ENCODE data around the gene RPL32. TPM values are rescaled to one million over a fixed set of nuclear protein-coding genes. Genes with fewer than 3 reads are reported as not detected.

RPL32 gene
- total and polyA plus RNA-seq, 9 of the 15 experiments (the other 6 are each of a cell fraction or from before 2014, with no cell fraction given), result 2,738 to 6,200 (median 4,286) TPM

DNA sequence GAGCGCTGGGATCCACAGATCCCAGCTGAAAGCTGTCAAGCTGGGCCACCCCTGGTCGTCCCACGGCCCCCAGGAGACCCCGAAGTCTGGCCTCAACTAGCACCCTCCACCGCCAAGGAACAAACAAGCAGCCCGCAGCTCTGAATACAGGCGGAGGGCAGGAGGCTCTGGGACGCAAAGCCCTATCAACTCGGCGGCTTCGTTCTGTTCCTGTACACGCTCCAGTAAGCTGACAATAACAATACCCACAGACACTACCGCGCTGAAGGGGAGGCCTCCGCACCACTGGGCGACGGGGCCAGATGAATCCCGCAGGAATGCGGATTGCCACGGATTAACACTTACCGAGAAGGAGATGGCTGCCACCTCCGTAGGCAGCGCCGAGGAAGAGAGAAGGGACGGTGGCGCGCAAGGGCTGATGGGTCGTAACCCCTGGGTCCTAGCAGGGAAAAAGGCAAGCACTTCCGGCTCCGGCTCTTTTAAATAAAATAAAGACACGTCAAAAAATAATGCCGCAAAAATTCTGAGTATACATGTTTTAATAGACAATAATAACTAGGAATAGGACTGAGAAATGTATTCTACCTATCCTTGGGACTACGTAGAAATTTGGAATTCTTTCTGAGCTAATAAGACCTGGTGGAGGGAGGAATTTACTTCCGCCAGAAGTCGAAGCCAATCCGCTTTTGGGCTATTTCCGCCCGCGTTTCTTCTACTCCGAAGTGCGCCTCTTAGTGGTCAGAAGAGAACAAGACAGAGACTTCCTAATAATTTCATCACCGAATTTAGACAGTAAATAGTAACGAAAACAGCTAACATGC lies at the start of gene RPL32 (continued):
- TF ChIP-seq, protein P1, sequence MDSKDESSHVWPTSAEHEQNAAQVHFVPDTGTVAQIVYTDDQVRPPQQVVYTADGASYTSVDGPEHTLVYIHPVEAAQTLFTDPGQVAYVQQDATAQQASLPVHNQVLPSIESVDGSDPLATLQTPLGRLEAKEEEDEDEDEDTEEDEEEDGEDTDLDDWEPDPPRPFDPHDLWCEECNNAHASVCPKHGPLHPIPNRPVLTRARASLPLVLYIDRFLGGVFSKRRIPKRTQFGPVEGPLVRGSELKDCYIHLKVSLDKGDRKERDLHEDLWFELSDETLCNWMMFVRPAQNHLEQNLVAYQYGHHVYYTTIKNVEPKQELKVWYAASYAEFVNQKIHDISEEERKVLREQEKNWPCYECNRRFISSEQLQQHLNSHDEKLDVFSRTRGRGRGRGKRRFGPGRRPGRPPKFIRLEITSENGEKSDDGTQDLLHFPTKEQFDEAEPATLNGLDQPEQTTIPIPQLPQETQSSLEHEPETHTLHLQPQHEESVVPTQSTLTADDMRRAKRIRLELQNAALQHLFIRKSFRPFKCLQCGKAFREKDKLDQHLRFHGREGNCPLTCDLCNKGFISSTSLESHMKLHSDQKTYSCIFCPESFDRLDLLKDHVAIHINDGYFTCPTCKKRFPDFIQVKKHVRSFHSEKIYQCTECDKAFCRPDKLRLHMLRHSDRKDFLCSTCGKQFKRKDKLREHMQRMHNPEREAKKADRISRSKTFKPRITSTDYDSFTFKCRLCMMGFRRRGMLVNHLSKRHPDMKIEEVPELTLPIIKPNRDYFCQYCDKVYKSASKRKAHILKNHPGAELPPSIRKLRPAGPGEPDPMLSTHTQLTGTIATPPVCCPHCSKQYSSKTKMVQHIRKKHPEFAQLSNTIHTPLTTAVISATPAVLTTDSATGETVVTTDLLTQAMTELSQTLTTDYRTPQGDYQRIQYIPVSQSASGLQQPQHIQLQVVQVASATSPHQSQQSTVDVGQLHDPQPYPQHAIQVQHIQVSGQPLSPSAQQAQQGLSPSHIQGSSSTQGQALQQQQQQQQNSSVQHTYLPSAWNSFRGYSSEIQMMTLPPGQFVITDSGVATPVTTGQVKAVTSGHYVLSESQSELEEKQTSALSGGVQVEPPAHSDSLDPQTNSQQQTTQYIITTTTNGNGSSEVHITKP (IDR thresholded peaks at IDR 0.05; ENCODE audit: partially characterized antibody), result no peak
- no peak for TF ChIP-seq MAFK (IDR thresholded peaks at IDR 0.05; ENCODE audit: low read length)
- no peak for TF ChIP-seq EHMT2 (IDR thresholded peaks at IDR 0.05)
- TF ChIP-seq ZBTB7A (IDR thresholded peaks at IDR 0.05; ENCODE audit: borderline replicate concordance, control insufficient read depth, low read depth, low read length), result no peak
- no peak for TF ChIP-seq NR0B1 (IDR thresholded peaks at IDR 0.05; ENCODE audit: partially characterized antibody)
- TF ChIP-seq CBX1 (IDR thresholded peaks at IDR 0.05; ENCODE audit: low read depth), result peak; percentile 82; the same call in 1 of the 2 replicates
- TF ChIP-seq, protein P2, sequence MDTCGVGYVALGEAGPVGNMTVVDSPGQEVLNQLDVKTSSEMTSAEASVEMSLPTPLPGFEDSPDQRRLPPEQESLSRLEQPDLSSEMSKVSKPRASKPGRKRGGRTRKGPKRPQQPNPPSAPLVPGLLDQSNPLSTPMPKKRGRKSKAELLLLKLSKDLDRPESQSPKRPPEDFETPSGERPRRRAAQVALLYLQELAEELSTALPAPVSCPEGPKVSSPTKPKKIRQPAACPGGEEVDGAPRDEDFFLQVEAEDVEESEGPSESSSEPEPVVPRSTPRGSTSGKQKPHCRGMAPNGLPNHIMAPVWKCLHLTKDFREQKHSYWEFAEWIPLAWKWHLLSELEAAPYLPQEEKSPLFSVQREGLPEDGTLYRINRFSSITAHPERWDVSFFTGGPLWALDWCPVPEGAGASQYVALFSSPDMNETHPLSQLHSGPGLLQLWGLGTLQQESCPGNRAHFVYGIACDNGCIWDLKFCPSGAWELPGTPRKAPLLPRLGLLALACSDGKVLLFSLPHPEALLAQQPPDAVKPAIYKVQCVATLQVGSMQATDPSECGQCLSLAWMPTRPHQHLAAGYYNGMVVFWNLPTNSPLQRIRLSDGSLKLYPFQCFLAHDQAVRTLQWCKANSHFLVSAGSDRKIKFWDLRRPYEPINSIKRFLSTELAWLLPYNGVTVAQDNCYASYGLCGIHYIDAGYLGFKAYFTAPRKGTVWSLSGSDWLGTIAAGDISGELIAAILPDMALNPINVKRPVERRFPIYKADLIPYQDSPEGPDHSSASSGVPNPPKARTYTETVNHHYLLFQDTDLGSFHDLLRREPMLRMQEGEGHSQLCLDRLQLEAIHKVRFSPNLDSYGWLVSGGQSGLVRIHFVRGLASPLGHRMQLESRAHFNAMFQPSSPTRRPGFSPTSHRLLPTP (IDR thresholded peaks at IDR 0.05; ENCODE audit: borderline replicate concordance, extremely low read depth, insufficient read length), result no peak
- TF ChIP-seq, protein P3, sequence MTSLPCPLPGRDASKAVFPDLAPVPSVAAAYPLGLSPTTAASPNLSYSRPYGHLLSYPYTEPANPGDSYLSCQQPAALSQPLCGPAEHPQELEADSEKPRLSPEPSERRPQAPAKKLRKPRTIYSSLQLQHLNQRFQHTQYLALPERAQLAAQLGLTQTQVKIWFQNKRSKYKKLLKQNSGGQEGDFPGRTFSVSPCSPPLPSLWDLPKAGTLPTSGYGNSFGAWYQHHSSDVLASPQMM (CRISPR knock-in tag; IDR thresholded peaks at IDR 0.05), result no peak
- peak; percentile 99 for TF ChIP-seq NR2C1 (IDR thresholded peaks at IDR 0.05)
- peak; percentile 100 for TF ChIP-seq NR2C1 (tag; IDR thresholded peaks at IDR 0.05)
- peak; percentile 100 for TF ChIP-seq BRD9 (IDR thresholded peaks at IDR 0.05; ENCODE audit: low read depth, partially characterized antibody)
- 0 out of 2 replicates have a peak, but pooled peaks have one; percentile 10 for TF ChIP-seq ARID3A (IDR thresholded peaks at IDR 0.05; ENCODE audit: borderline replicate concordance, low read depth, low read length)
- TF ChIP-seq SIN3A (IDR thresholded peaks at IDR 0.05; ENCODE audit: borderline replicate concordance in 2 of 2, control insufficient read depth in 1 of 2, low read depth in 2 of 2, low read length in 2 of 2), result peak; percentile 69 to 82
- TF ChIP-seq, protein P4, sequence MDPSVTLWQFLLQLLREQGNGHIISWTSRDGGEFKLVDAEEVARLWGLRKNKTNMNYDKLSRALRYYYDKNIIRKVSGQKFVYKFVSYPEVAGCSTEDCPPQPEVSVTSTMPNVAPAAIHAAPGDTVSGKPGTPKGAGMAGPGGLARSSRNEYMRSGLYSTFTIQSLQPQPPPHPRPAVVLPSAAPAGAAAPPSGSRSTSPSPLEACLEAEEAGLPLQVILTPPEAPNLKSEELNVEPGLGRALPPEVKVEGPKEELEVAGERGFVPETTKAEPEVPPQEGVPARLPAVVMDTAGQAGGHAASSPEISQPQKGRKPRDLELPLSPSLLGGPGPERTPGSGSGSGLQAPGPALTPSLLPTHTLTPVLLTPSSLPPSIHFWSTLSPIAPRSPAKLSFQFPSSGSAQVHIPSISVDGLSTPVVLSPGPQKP (CRISPR knock-in tag; IDR thresholded peaks at IDR 0.05), result peak; percentile 98
